Measurements from ENCODE around the gene PTPN1.
"Not testable (repeated sequence)": the region's sequence is repeated elsewhere in the genome, so short reads cannot be mapped to it uniquely, and the experiment has no call there.

PTPN1 gene

GRCh38 chr20:50509923-50510705, at the start of gene PTPN1:
PTPN1 (plus strand) TSS chr20:50510383; CDS start chr20:50510528, 145 bp downstream.
- DNase-seq, result peak; percentile 99

- peak; percentile 71 for DNase-seq
Measured at GRCh38 chr20:50460608-50461267, 49.4 kb upstream of the PTPN1 start.

GRCh38 chr20:50462093-50462690, 48.0 kb upstream of the PTPN1 start:
- DNase-seq, result peak; percentile 27

- peak; percentile 51 for DNase-seq
Measured at GRCh38 chr20:50464026-50464724, 46.0 kb upstream of the PTPN1 start.

- DNase-seq, result no peak
Measured at GRCh38 chr20:50464725-50465650, 45.2 kb upstream of the PTPN1 start.

GRCh38 chr20:50467174-50467573, 43.0 kb upstream of the PTPN1 start:
- no peak for DNase-seq

- peak; percentile 36 for DNase-seq
Measured at GRCh38 chr20:50467718-50468356, 42.3 kb upstream of the PTPN1 start.

GRCh38 chr20:50468378-50468798, 41.8 kb upstream of the PTPN1 start:
- DNase-seq, result no peak

GRCh38 chr20:50469176-50469723, 40.9 kb upstream of the PTPN1 start:
- DNase-seq, result no peak

GRCh38 chr20:50469796-50470195, 40.4 kb upstream of the PTPN1 start:
- no peak for DNase-seq

- DNase-seq, result no peak
Measured at GRCh38 chr20:50470264-50470858, 39.8 kb upstream of the PTPN1 start.

GRCh38 chr20:50471231-50471630, 39.0 kb upstream of the PTPN1 start:
- no peak for DNase-seq

GRCh38 chr20:50472693-50473664, 37.2 kb upstream of the PTPN1 start:
- DNase-seq, result no peak

GRCh38 chr20:50474356-50474755, 35.8 kb upstream of the PTPN1 start:
- DNase-seq, result not testable (repeated sequence)

GRCh38 chr20:50475681-50476292, 34.4 kb upstream of the PTPN1 start:
- DNase-seq, result no peak

GRCh38 chr20:50477239-50477872, 32.8 kb upstream of the PTPN1 start:
- no peak for DNase-seq

- peak; percentile 63 for DNase-seq
Measured at GRCh38 chr20:50478162-50478990, 31.8 kb upstream of the PTPN1 start.

GRCh38 chr20:50481741-50482140, 28.4 kb upstream of the PTPN1 start:
- DNase-seq, result no peak
